CMK (cell line): Measurements from ENCODE around the gene DMAP1.

Experiments used
- DNase-seq: peaks from one replicate; pipeline ENCODE4 v3.0.0-alpha.2; 2010; ENCODE audit warnings: low read depth

DMAP1 gene

DNA sequence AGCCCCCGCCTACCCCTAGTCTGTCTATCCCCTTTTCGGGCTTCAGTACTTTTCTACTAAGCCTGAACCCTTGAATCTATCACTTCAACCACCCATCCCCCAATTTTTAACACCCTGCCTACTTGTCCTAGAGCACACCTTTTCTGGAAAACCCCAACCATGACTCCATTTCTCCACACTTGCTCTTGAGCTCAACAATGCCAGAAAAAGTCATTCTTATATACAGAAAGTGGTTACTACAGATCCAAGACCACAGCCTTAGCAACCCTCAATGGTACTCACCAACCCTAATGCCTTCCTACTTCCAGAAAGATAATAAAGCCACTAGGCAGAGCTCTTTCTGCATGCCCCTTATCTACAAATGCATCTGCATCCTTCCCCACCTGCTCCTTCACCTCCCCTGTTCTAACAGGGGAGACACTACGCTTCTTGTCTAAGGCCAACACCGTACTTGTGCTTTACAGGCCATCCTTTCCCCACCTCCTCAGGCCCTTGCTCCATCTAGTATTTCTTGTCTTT, 41.2 kb downstream of the DMAP1 start:
- no peak for DNase-seq

DNA sequence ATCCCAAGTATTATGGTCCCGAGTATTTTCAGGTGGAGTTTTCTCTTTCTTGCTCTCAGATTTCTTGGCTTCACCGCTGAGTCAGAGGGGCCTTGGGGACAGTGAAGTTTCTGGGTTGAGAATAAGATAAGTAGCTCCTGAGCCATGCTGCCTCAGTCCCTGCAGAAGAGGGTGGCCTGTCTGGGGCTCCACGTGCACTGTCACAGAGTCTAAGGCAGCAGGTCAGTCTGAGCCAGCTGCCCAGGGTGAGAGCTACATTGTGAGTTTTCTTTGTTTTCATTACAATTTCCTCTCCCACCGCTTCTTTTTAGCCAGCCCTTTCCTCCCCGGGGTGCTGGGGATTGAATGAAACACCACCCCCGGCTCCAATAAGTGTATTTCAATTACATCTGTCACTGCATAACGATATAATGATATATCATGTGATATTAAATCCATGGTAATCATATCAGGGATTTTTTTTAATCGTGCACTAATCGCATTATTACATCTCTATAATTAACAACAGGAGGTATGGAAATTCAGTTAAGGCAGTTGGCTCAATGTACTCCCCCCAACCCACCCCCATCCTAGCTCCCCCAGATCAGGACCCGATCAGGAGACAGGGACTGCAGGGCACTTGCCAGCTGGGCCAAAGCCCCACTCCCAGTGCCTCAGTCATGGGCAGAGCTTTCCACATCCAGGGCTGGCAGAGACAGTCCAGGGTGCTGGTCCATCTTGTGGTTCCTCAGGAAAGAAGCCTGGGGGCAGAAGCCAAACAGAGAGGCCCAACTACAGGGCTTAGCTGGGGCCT, 43.7 kb downstream of the DMAP1 start:
- no peak for DNase-seq

DNA sequence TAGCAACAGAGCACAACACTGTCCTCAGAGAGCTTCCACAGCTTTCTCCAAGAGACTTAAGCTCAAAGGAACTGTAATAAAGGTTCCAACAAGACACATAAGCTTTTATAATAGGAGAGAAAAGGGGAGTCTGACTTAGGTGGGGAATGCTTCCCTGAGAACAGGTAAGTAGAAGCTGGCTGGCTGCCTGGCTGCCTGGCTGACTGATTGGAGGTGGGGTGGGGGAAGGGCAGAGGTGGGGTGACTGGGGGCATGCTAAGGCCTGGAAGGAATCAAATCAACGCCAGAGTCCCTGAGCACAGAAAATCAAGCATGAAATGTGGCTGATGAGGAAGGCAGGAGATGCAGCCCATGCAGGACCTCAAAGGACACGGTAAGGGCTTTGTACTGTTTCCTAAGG, 45.8 kb downstream of the DMAP1 start:
- DNase-seq = no peak

DNA sequence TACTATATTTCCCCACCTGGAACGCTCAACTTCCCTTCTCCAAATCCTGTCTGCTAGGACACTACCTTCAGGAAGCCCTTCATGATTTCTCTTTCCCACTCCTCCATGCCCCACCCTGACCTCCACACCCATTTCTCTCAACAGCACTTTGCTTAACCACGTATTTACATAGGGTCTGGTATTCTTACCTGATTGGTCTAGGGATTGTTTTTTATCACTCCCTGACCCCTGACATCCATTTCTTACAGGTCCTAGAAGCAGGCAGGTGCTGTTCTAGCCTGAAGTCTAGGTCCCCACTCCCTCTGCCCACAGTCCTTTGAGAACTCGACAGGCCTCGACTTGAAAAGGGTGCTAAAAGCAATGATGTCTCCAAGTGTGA, 47.5 kb downstream of the DMAP1 start:
- DNase-seq = no peak

DNA sequence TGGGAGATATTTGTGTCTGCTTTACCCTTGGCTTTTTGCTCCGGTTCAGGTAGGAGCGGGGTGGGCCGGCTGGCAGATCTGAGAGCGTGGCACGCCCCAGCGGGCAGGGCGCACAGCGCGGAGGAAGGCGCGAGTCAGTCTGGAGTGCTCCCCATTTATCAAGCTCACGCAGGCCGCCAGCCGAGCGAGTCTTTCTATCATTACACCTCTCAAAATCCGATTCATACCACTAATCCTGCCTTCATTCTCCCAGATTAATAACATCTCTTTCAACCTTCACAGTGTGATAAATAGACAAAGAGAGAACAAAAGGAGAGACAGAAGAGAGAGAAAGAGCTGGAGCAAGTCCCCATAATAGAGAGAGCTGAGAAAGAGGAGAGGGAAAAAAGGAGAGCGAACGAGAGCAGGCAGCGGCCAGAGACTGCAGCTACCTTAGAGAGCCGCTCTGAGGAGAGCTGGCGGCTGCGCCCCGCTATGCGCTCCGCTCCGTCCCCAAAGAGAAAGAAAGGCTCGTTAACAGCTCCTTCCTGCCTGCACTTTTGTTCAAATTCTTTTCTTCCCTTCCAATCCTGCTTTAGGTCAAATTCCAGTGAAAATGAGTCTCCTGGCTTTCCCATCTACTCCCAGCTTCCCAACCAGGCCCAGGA, 48.0 kb downstream of the DMAP1 start:
- DNase-seq = no peak

DNA sequence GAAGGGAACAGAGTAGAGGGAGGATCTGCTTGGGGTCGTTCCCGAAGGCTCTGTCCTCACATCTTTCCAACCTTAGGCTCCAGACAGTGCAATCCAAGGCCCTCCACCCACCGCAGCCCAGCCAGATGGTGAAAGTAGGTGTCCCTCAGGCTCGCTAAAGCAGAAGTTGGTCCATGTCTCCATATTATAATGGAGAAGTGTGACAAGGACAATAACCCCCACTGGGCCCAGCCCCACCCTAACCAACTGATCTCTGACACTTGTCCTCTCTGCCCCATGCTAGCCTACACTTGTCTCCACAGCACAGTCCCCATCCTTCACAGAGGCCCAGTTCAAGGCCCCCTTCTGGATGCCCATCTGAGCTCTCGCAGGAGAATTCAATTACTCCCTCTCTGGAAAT, 48.7 kb downstream of the DMAP1 start:
- DNase-seq = no peak

DNA sequence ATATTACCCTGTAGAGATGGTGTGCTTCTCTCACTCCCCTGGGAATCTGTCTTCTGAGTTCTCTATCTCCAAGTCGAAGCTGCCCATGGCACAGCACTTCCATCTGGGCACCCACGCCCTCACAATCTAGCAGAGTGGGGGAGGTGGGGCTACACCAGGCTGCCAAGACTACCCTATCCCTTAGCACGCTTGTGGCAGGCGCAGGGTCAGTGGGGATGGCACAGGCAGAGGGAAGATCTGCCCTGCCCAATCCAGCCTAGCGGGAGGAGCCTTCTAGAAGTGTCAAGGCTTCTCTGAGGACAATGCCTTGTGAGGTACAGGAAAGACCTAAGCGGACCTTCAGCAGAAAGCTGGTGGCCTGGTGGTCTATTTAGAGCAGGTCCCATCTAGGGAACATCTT, 49.1 kb downstream of the DMAP1 start:
- no peak for DNase-seq

DNA sequence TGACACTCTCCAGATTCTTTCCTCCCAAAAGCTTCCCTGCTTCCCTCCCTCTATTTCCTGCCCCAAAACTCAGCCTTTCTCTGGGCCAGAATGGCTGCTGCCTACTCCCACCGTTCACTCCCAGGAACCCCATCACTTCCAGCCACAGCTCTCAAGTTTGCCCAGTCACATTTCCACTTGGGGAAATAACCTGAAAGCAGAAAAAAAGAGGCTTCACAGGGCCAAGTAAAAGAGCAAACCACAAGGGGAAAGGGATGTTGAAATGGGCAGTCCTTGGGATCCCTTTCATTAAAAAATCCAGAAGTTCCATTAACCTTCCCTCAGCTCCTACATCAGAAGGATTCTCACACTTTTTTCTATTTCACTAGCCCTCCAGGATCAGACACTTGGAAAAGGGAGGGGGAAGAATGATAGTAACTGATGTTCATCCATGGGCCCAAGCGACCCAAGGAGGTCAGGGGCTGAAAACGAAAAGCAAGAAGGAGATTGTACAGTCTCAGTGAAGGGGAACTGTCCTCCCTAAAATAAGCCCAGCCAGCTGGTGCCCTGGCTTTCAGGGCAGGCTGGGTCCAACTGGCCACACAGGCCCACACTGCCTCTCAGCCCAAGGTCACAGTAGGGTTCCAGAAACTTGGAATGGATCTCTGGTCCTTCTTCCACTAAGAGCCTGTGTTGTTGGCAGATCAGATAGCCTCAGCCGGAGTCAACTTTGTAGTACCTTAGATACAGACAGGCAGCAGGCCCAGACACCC, 49.7 kb downstream of the DMAP1 start:
- DNase-seq = no peak

DNA sequence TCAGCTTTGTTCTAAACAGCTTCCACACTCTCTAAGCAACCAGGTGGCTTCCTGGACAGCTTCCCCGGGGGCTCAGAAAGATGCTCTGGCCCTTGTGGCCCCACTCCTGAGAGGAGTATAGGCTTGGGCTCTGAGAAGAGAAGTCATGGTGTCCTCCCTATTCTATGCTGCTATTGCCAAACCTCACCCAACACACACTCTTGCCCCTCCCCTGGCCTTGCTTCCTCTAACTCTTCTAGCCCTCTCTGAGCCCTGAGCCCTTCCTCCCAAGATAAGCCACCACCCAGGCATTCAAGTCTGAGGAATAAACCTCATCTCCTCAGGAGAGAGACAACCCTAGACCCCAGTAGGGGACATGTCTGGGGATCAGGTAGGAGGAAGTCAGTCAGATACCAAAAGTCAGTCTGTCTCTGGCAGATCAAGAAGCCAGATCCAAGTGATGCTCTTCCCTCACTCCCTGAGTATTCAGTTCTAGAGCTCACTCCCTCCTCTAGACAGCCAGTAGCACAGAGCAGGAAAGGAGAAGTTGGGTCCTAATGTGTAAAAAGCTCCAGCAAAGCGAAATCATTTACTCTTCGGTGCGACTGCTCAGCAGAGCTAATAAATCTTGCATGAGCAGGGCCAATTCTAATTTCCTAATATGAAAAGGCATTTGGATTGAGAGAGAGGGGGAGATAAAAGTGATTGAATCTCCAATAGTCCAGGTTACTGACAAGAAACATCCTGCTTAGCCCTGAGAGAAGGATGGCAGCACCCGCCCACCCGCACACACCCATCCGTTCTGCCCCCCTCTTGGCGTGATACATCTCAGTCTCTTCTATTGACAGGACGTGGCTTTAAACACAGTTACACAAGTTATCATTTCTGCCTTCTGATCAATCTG, 50.5 kb downstream of the DMAP1 start:
- no peak for DNase-seq

DNA sequence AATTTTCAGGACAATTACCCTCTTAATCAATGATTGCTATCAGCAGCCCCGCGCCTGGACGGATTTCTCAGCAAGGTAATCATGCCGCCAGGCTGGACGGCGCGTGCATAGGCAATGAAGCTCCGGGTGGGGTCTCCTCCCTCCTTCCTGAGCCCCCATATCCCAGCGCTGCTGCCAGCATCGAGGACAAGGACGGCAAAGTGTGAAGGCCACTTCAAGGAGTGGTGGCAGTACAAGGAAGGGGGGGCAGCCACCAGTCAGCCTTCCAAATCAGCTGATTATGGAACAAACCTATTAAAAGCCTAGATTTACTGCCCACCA, 51.1 kb downstream of the DMAP1 start:
- no peak for DNase-seq

DNA sequence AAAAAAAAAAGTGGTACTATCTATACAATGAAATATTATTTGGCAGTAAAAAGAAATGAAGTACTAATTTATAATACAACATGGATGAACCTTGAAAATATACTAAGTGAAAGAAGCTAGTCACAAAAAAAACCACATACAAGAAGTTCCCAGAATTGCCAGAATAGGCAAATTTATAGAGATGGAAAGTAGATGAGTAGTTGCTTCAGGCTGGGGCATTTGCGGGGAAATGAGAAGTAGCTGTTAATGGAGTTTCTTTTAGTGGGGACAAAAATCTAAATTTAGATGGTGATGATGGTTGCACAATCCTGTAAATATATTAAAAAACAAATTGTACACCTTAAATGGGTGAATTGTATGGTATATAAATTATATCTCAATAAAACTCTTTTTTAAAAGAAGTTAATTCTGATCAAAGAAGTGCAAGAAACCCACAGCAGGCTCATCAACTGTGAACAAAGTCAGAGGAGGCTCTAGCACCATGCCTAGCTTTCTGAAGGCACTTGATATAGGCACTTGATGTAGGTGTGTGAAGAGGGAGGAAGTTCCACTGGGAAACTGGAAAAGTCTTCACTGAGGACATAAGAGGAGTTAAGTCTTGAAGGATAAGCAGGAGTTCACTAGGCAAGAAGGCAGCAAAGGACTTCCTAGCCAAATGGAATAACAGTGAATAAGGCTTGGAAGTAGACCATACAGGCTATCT, 52.5 kb downstream of the DMAP1 start:
- DNase-seq = no peak

DNA sequence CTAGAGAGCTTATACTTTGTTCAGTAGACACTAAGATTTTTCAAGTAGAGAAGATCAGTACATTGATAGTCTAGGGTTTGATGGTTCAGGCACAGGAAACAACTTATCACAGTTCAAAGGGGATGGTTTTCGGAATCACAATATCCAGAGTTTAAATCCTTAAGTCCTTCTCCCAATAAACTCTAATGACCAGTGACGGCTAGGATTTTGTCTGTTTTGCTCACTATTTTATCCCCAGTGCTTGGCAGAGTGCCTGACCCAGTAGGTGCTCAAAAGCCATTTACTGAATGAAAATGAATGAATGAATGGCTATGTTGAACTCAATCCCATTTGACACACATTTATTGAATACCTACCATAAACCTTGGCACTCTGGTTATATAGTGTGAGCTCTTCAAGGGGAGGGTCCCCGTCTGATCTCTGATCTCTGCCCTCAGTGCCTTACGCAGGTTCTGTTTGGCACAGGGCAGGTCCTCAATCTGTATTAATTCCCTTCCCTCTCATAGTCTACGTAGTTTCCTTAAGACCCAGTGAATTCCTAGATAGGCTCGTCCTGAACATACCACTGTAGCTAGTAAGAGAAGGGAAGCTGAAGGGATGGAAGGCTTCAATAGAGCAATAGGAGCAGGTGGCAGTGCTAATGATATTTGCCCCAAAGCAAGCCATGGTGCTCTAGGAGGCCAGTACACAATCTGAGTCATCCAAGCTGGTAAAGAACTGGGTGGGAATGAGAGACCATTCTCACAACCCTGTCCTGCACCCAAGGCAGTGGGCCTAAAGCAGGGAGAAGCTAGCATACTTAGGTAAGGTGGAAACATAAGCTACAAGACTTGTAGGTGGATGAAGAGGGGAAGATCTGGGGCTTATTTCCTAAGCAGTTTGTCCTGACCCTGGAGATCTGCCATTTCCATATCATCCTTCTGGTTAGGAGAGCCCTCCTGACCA, 53.4 kb downstream of the DMAP1 start:
- no peak for DNase-seq

DNA sequence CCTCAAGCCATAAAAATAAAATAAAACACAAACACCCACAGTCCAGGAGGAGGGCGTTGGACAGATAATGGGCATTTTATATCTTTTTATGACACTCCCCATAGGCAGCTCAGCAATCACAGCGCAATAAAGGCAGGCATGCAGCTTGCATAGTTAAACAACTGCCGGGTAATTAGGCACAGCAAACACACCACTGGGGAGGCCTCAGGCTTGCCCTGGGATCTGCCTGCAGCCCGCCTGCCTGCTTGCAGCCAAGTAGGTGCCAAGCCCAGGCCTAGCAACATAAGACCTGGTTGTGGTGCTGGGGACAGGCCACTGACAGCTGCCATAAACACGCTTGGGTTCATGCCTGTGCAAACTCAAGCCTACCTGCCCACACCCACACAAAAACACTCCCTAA, 54.2 kb downstream of the DMAP1 start:
- no peak for DNase-seq

DNA sequence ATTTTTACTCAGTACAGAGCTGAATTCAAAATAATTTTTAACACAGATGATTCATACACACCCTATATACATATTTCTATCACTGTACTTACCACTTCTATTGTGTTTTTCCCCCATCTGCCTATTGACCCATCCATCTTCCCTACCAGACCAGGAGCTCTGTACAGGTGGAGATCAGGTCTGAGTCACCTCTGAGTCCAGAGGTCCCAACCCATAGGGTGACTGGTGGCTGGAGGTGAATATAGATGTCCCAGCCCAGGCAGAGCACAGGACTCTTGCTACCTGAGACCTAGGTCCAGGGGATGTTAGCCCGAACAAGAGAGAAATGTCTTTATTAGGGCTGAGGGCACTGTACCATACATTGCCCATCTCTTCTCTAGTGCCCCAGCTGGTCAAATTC, 54.8 kb downstream of the DMAP1 start:
- DNase-seq = no peak
